HepG2 (cell line): ENCODE data around the gene KSR1. TPM values are rescaled to one million over a fixed set of nuclear protein-coding genes. Genes with fewer than 3 reads are reported as not detected.

ENCODE experiments used
- ATRX ChIP-seq: sonication (generic); formaldehyde crosslinking; IDR thresholded peaks from 2 replicates; pipeline ENCODE4 v1.4.0; 2020; ENCODE audit warnings: missing genetic modification reagents, borderline replicate concordance
- CBX5 ChIP-seq: sonication (generic); formaldehyde crosslinking; IDR thresholded peaks from 2 replicates; pipeline ENCODE4 v1.4.0; 2020; ENCODE audit warnings: missing genetic modification reagents, borderline replicate concordance
- CTCF ChIP-seq: sonication (generic); formaldehyde crosslinking; IDR thresholded peaks from 2 replicates; pipeline ENCODE4 v1.5.0; 2020; ENCODE audit warnings: mild to moderate bottlenecking, missing genetic modification reagents, moderate library complexity
- EED ChIP-seq: sonication (generic); formaldehyde crosslinking; IDR thresholded peaks from 2 replicates; pipeline ENCODE4 v1.5.0; 2020; ENCODE audit warnings: mild to moderate bottlenecking, missing genetic modification reagents
- ETV5 ChIP-seq: IDR thresholded peaks from 2 replicates; pipeline ENCODE4 v1.6.1; 2018; ENCODE audit warnings: missing biosample characterization, missing genetic modification reagents, inconsistent platforms, borderline replicate concordance
- KDM2A ChIP-seq: sonication (generic); formaldehyde crosslinking; IDR thresholded peaks from 2 replicates; pipeline ENCODE4 v1.4.0; 2020; ENCODE audit warnings: low read depth, missing genetic modification reagents, borderline replicate concordance
- KLF16 ChIP-seq, 2 experiments: sonication (generic) in 1 of 2; formaldehyde crosslinking in 1 of 2; IDR thresholded peaks; 2 replicates each; pipeline versions ENCODE4 v1.6.1 to v1.8.0; 2016 to 2023; ENCODE audit warnings: missing genetic modification reagents in 2 of 2, missing compliant biosample characterization in 1 of 2
- MAX ChIP-seq: IDR thresholded peaks from 2 replicates; pipeline ENCODE4 v1.6.1; 2012; ENCODE audit warnings: inconsistent platforms
- MAZ ChIP-seq, 2 experiments: sonication (generic) in 1 of 2; formaldehyde crosslinking in 1 of 2; IDR thresholded peaks; 2 replicates each; pipeline versions ENCODE4 v1.5.0 to v1.6.1; 2012 to 2020; ENCODE audit warnings: low read depth in 2 of 2, mild to moderate bottlenecking in 2 of 2, borderline replicate concordance in 1 of 2, improper control_type of control experiment in 1 of 2, low read length in 1 of 2, missing genetic modification reagents in 1 of 2, moderate library complexity in 1 of 2
- MXD1 ChIP-seq: sonication (generic); formaldehyde crosslinking; IDR thresholded peaks from 2 replicates; pipeline ENCODE4 v1.4.0; 2020; ENCODE audit warnings: mild to moderate bottlenecking, missing genetic modification reagents
- MYC ChIP-seq: sonication (generic); formaldehyde crosslinking; IDR thresholded peaks from 2 replicates; pipeline ENCODE4 v1.9.0; 2021; ENCODE audit warnings: missing genetic modification reagents, borderline replicate concordance
- SALL1 ChIP-seq: sonication (generic); formaldehyde crosslinking; IDR thresholded peaks from 2 replicates; pipeline ENCODE4 v1.8.0; 2022; ENCODE audit warnings: mild to moderate bottlenecking, missing genetic modification reagents
- SOX6 ChIP-seq, 2 experiments: fragments of 450-650 bp in 1 of 2; sonication (generic) in 1 of 2; formaldehyde crosslinking in 1 of 2; IDR thresholded peaks; 2 replicates each; pipeline versions ENCODE4 v1.4.0 to v1.6.1; 2017 to 2020; ENCODE audit warnings: antibody characterized with exemption in 1 of 2, mild to moderate bottlenecking in 1 of 2, missing genetic modification reagents in 1 of 2
- TEAD3 ChIP-seq: optimal IDR thresholded peaks from 2 replicates; pipeline ENCODE3; 2016; ENCODE audit warnings: borderline replicate concordance
- THAP7 ChIP-seq: sonication (generic); formaldehyde crosslinking; IDR thresholded peaks from 2 replicates; pipeline ENCODE4 v1.8.1; 2023; ENCODE audit warnings: mild to moderate bottlenecking, missing genetic modification reagents
- XRCC5 ChIP-seq: fragments of 200-400 bp; formaldehyde crosslinking; optimal IDR thresholded peaks from 2 replicates; pipeline ENCODE3; 2017; ENCODE audit warnings: mild to moderate bottlenecking, low read length
- ZNF598 ChIP-seq: sonication (generic); formaldehyde crosslinking; IDR thresholded peaks from 2 replicates; pipeline ENCODE4 v1.5.1; 2020; ENCODE audit warnings: mild to moderate bottlenecking, missing genetic modification reagents, borderline replicate concordance
- ZNF687 ChIP-seq: sonication (generic); formaldehyde crosslinking; IDR thresholded peaks from 2 replicates; pipeline ENCODE4 v1.5.1; 2020; ENCODE audit warnings: mild to moderate bottlenecking, missing genetic modification reagents, moderate library complexity
- polyA plus RNA-seq, 8 experiments: library from polyadenylated mRNA; depleted of rRNA in 3 of 8; stranded (reverse) in 7 of 8; unstranded in 1 of 8; fragments of >200 nt; fragmentation: Illumina TruSeq in 4 of 8; extraction: Trizol in 4 of 8; gene quantifications; 2 replicates each; pipeline versions ENCODE4 v1.2.1 to v1.2.3, GENCODE V29; 2011 to 2016; ENCODE audit warnings: low read depth in 4 of 8, missing spikeins in 1 of 8, mixed read lengths in 1 of 8; ENCODE audit not compliant: insufficient read depth in 1 of 8
- total RNA-seq, 5 experiments: library from RNA; depleted of rRNA; stranded (reverse); fragments of >200 nt; fragmentation: Illumina TruSeq; extraction: Trizol; gene quantifications; 2 replicates each; pipeline ENCODE4 v1.2.3, GENCODE V29; 2016; ENCODE audit warnings: low read depth in 1 of 5

Gene KSR1
- total and polyA plus RNA-seq, 2 of the 13 experiments (the other 11 are each of a cell fraction or from before 2014, with no cell fraction given), result 10.1 to 16.6 TPM

DNA sequence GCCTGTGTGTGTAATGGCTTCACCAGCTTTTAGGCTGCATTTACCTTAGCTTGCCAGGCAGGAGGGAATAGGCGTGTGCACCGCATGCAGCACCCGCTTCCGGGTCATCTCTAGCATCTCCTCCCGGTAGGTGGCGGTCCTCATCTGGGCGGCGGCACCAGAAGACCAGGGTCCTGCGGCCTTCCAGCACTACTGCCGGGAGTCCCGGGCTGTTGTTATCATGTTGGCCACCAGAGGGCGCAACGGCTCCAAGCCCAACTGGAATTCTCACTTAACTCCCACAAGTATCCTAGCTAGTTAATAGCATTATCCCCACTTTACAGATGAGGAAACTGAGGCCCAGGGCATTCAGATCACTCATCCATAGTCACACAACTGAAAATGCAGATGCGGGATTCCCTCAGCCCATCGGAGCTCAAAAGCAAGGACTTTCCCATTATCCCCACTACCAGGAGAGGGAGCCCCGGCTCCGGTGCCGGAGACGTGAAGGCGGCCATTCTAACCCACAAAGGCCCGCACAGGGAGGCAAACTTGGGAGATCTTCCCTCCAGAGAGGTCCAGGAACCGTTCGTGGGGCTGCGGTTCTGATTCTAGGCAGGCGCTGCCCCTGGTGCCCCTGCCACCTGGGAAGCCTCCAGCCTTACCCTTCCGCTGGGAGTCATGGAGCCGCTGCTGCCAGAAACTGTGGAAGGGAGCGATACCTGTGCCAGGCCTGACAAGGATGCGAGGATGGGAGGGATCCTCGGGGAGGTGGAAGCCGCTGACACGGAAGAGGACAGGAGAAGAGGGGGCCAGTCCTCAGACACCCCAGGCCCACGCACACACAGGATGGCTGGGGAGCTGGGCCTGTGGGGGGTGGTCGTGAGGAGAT, 198.6 kb downstream of the KSR1 start (continued):
- TF ChIP-seq THAP7 (CRISPR knock-in tag) (no peak), EED (CRISPR knock-in tag) (no peak), SOX6 (IDR thresholded peaks at IDR 0.05) (no peak), SOX6 (CRISPR knock-in tag; IDR thresholded peaks at IDR 0.05) (0 out of 2 replicates have a peak, but pooled peaks have one; percentile 10), MAX (peak; percentile 54; the same call in 1 of the 2 replicates), KLF16 (CRISPR knock-in tag; IDR thresholded peaks at IDR 0.05) (peak in 1 of 2 experiments; percentile 40; a peak in 1 of 4 replicates), TEAD3 (CRISPR knock-in tag) (peak; percentile 14), CTCF (CRISPR knock-in tag) (peak; percentile 87), ATRX (CRISPR knock-in tag) (no peak), CBX5 (CRISPR knock-in tag) (peak; percentile 27; the same call in 1 of the 2 replicates), MYC (CRISPR knock-in tag) (peak; percentile 48; the same call in 1 of the 2 replicates), MXD1 (CRISPR knock-in tag) (no peak), XRCC5 (peak; percentile 96), KDM2A (peak; percentile 70; the same call in 1 of the 2 replicates), ZNF598 (CRISPR knock-in tag) (no peak), ZNF687 (CRISPR knock-in tag) (peak; percentile 72), SALL1 (CRISPR knock-in tag) (peak; percentile 34; the same call in 1 of the 2 replicates), MAZ (IDR thresholded peaks at IDR 0.05; ENCODE audit: borderline replicate concordance, low read depth, low read length) (0 out of 2 replicates have a peak, but pooled peaks have one; percentile 11), MAZ (CRISPR knock-in tag; IDR thresholded peaks at IDR 0.05; ENCODE audit: low read depth) (no peak), ETV5 (CRISPR knock-in tag) (peak; percentile 25; the same call in 1 of the 2 replicates)
- TF ChIP-seq, all 625 proteins: peak for 44
